GM12878 (cell line): ENCODE results near the gene ANTXR2. TPM values are rescaled to one million over a fixed set of nuclear protein-coding genes. Genes with fewer than 3 reads are reported as not detected.
"Not testable (repeated sequence)": the region's sequence is repeated elsewhere in the genome, so short reads cannot be mapped to it uniquely, and the experiment has no call there.

Experiments used
- ATAC-seq: fragments of 200-7000 bp; cut with Tn5 transposase; 3 replicates; pipeline ENCODE4 v1.9.1; 2020; ENCODE audit warnings: mild to moderate bottlenecking, moderate library complexity
- BruUV-seq: library from RNA; stranded (reverse); fragments of 400-500 nt; replicated peaks from 2 replicates; lab custom pipeline; 2021; lab: Mats Ljungman, UMichigan
- CTCF ChIA-PET: fragments of 300-600 bp; sonication (Branson Sonifier 250); formaldehyde crosslinking; extraction: SDS; loops from one replicate; lab custom pipeline; 2021; ENCODE audit warnings: inconsistent platforms; lab: Yijun Ruan, JAX
- POLR2A ChIA-PET: fragments of 350-600 bp; formaldehyde crosslinking; extraction: SDS; loops from one replicate; lab custom pipeline; 2021; ENCODE audit warnings: inconsistent platforms; lab: Charles Lee
- RAD21 ChIA-PET: fragments of 300-600 bp; sonication (Branson Sonifier 250); formaldehyde crosslinking; loops from one replicate; lab custom pipeline; 2023; ENCODE audit warnings: antibody characterized with exemption; ENCODE audit not compliant: unreplicated experiment; lab: Charles Lee
- SMC1A ChIA-PET: fragments of 300-600 bp; sonication (Branson Sonifier 250); formaldehyde crosslinking; loops from one replicate; lab custom pipeline; 2023; ENCODE audit not compliant: unreplicated experiment, uncharacterized antibody; lab: Charles Lee
- DNase-seq: peaks from one replicate; pipeline ENCODE4 v3.0.0-alpha.2; 2011; ENCODE audit warnings: low read depth, low spot score
- FAIRE-seq: peaks from 3 replicates; lab custom pipeline; 2011; peaks lifted over from hg19 to GRCh38; lab: Jason Lieb, UNC
- H2AFZ ChIP-seq: 2 replicates; pipeline ENCODE4 v1.6.0; 2011; ENCODE audit warnings: low read depth, low read length, control low read depth; ENCODE audit not compliant: control insufficient read depth
- H3K27ac ChIP-seq: 2 replicates; pipeline ENCODE4 v1.5.1; 2011; ENCODE audit warnings: control low read depth; ENCODE audit not compliant: control insufficient read depth, insufficient read depth
- H3K27me3 ChIP-seq, 2 experiments: replicated peaks in 1 of 2; 2 replicates each; pipeline versions ENCODE4 v1.6.0 to v1.6.1; 2011; ENCODE audit warnings: low read length in 1 of 2; ENCODE audit not compliant: control insufficient read depth in 2 of 2, insufficient read depth in 2 of 2
- H3K36me3 ChIP-seq, 2 experiments: 2 replicates each; pipeline ENCODE4 v1.5.1; 2011; ENCODE audit warnings: low read length in 1 of 2; ENCODE audit not compliant: control insufficient read depth in 2 of 2, insufficient read depth in 2 of 2
- H3K4me1 ChIP-seq: 2 replicates; pipeline ENCODE4 v1.6.1; 2011; ENCODE audit warnings: mild to moderate bottlenecking, low read length, moderate library complexity, mixed read lengths; ENCODE audit not compliant: control insufficient read depth, insufficient read depth
- H3K4me2 ChIP-seq: 2 replicates; pipeline ENCODE4 v1.6.0; 2011; ENCODE audit warnings: control low read depth; ENCODE audit not compliant: control insufficient read depth, insufficient read depth
- H3K4me3 ChIP-seq: fragments of 200-600 bp; sonication (generic); 2 replicates; pipeline ENCODE4 v1.5.1; 2016
- H3K79me2 ChIP-seq: 2 replicates; pipeline ENCODE4 v1.6.0; 2011; ENCODE audit warnings: low read length; ENCODE audit not compliant: control insufficient read depth, insufficient read depth
- H3K9ac ChIP-seq: 2 replicates; pipeline ENCODE4 v1.8.0; 2011; ENCODE audit warnings: low read length, control low read depth, mixed read lengths; ENCODE audit not compliant: control insufficient read depth, insufficient read depth
- H3K9me3 ChIP-seq: replicated peaks from 3 replicates; pipeline ENCODE4 v1.5.1; 2011; ENCODE audit warnings: mild to moderate bottlenecking, low read length; ENCODE audit not compliant: control insufficient read depth, insufficient read depth
- H4K20me1 ChIP-seq: 2 replicates; pipeline ENCODE4 v1.6.0; 2011; ENCODE audit not compliant: control insufficient read depth, insufficient read depth
- BHLHE40 ChIP-seq, 2 experiments: fragments of 450-650 bp in 1 of 2; IDR thresholded peaks; 2 replicates each; pipeline ENCODE4 v1.6.1; 2011 to 2017; ENCODE audit warnings: low read depth in 2 of 2, borderline replicate concordance in 1 of 2, improper control_type of control experiment in 1 of 2, low read length in 1 of 2, mild to moderate bottlenecking in 1 of 2
- CREM ChIP-seq: IDR thresholded peaks from 2 replicates; pipeline ENCODE4 v1.6.1; 2014; ENCODE audit warnings: antibody characterized with exemption, low read depth
- HDAC2 ChIP-seq: fragments of 200-600 bp; sonication (generic); IDR thresholded peaks from 2 replicates; pipeline ENCODE4 v1.6.1; 2017
- HDAC6 ChIP-seq: fragments of 200-600 bp; sonication (generic); IDR thresholded peaks from one replicate; pipeline ENCODE4 v1.8.0; 2017; ENCODE audit warnings: antibody characterized with exemption; ENCODE audit not compliant: unreplicated experiment
- MEF2B ChIP-seq: fragments of 450-650 bp; IDR thresholded peaks from 2 replicates; pipeline ENCODE4 v1.6.1; 2018; ENCODE audit warnings: mild to moderate bottlenecking, moderate library complexity; ENCODE audit not compliant: partially characterized antibody, poor library complexity, severe bottlenecking
- NR2C1 ChIP-seq: fragments of 450-650 bp; IDR thresholded peaks from 2 replicates; pipeline ENCODE4 v1.6.1; 2017; ENCODE audit warnings: antibody characterized with exemption, mild to moderate bottlenecking, moderate library complexity
- PBX3 ChIP-seq: IDR thresholded peaks from 2 replicates; pipeline ENCODE4 v1.6.1; 2011; ENCODE audit warnings: mild to moderate bottlenecking, low read depth, low read length, moderate library complexity; ENCODE audit not compliant: insufficient replicate concordance
- STAT3 ChIP-seq: IDR thresholded peaks from 2 replicates; pipeline ENCODE4 v1.6.1; 2011; ENCODE audit warnings: low read depth, low read length, improper control_type of control experiment
- ZBED1 ChIP-seq: IDR thresholded peaks from 2 replicates; pipeline ENCODE4 v1.6.1; 2016; ENCODE audit warnings: borderline replicate concordance
- WGBS: methylation state at CpG from one replicate; pipeline ENCODE4 v1.1.6; 2016; ENCODE audit warnings: low lambda C conversion rate; ENCODE audit not compliant: insufficient replicate concordance, insufficient coverage; ENCODE audit errors: missing lambda C conversion rate; 5-methylcytosine and 5-hydroxymethylcytosine counted together
- in situ Hi-C: fragments of 300-500 bp; cut with MboI; formaldehyde crosslinking; loops from 9 replicates; pipeline ENCODE4 v1.14.3; 2018; ENCODE audit warnings: mixed read lengths
- intact Hi-C: fragments of 100-400 bp; cut with micrococcal nuclease; formaldehyde crosslinking; loops from one replicate; pipeline ENCODE4 v1.14.2; 2022; ENCODE audit not compliant: unreplicated experiment
- polyA plus RNA-seq, 11 experiments: library from polyadenylated mRNA; depleted of rRNA in 4 of 11; unstranded in 6 of 11; stranded (reverse) in 5 of 11; fragments of >200 nt; fragmentation: Nextera tagmentation in 4 of 11; fragmentation: Illumina TruSeq in 1 of 11; extraction: Ambion mirVana in 4 of 11; extraction: Trizol in 1 of 11; gene quantifications; 1 replicate in 1 of 11; 2 replicates in 10 of 11; pipeline versions ENCODE4 v1.2.1 to v1.2.3, GENCODE V29; 2011 to 2016; ENCODE audit warnings: inconsistent platforms in 2 of 11, missing spikeins in 2 of 11, low read depth in 1 of 11
- total RNA-seq, 4 experiments: library from RNA; depleted of rRNA in 3 of 4; stranded (reverse); fragments of >200 nt in 3 of 4; fragmentation: Illumina TruSeq in 1 of 4; extraction: Trizol in 1 of 4; gene quantifications; 2 replicates each; pipeline versions ENCODE4 v1.2.1 to v1.2.3, GENCODE V29; 2013 to 2021

Gene ANTXR2
- total and polyA plus RNA-seq, 10 of the 15 experiments (the other 5 are each of a cell fraction or from before 2014, with no cell fraction given) = 1.4 to 8.9 (median 5.7) TPM

GRCh38 chr4:80004319-80004718 lies 68.7 kb downstream of the ANTXR2 start:
- POLR2A ChIA-PET = no interaction called here
- SMC1A ChIA-PET = interaction anchor here (1.1 kb wide), 1 partner anchor 17 kb away, joined by 3 read pairs; no protein-coding TSS in a partner anchor
- peaks cover 3% of the 10 kb centered on the region; the same call in 2 of the 3 replicates for H3K9me3 ChIP-seq
- ATAC-seq (no peak), FAIRE-seq (no peak)
- H3K27me3 ChIP-seq = no peaks in the 10 kb centered on the region
- in situ Hi-C loops = no loop called here
- H3K4me2 ChIP-seq = no peak overlapping the region
- intact Hi-C loops = no loop called here
- no peak overlapping the region for H2AFZ ChIP-seq
- H3K79me2 ChIP-seq = no peaks in the 10 kb centered on the region
- TF ChIP-seq HDAC2 (no peak), NR2C1 (no peak), CREM (no peak), ZBED1 (no peak), HDAC6 (no peak), BHLHE40 (IDR thresholded peaks at IDR 0.05; ENCODE audit: borderline replicate concordance in 1 of 2, low read depth in 2 of 2, low read length in 1 of 2) (no peak), MEF2B (no peak), STAT3 (no peak), PBX3 (no peak)
- TF ChIP-seq, all 136 proteins: peak for 0
- Histone ChIP-seq H3K4me3 (no peak overlapping the region), H3K4me1 (peaks cover 10% of the 10 kb centered on the region; the same call in 1 of the 2 replicates), H3K27ac (no peak overlapping the region), H3K9ac (no peak overlapping the region), H3K36me3 (no peaks in the 10 kb centered on the region), H4K20me1 (no peaks in the 10 kb centered on the region)
- ChIA-PET CTCF (interaction anchor here (0.6 kb wide), 1 partner anchor 234 kb away, joined by 3 read pairs; no protein-coding TSS in a partner anchor), RAD21 (no interaction called here)
- no TSS peak for BruUV-seq
- DNase-seq = no peak

DNA sequence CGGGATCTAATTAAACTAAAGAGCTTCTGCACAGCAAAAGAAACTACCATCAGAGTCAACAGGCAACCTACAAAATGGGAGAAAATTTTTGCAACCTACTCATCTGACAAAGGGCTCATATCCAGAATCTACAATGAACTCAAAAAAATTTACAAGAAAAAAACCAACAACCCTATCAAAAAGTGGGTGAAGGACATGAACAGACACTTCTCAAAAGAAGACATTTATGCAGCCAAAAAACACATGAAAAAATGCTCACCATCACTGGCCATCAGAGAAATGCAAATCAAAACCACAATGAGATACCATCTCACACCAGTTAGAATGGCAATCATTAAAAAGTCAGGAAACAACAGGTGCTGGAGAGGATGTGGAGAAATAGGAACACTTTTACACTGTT lies 70.5 kb downstream of the ANTXR2 start:
- CTCF ChIA-PET, H3K4me2 ChIP-seq: not testable (repeated sequence)

GRCh38 chr4:79999048-79999447 lies 74.0 kb downstream of the ANTXR2 start:
- RAD21 ChIA-PET, H3K27me3 ChIP-seq, CTCF ChIA-PET, H2AFZ ChIP-seq, H3K4me1 ChIP-seq, H3K79me2 ChIP-seq, intact Hi-C loops, H3K4me3 ChIP-seq, H3K36me3 ChIP-seq, H3K9me3 ChIP-seq, in situ Hi-C loops, BruUV-seq, H3K27ac ChIP-seq, SMC1A ChIA-PET, POLR2A ChIA-PET, FAIRE-seq, H3K4me2 ChIP-seq, H4K20me1 ChIP-seq, ATAC-seq, H3K9ac ChIP-seq, DNase-seq: not testable (repeated sequence)
- 59% methylated on average over 3 of the region's 3 CpGs for WGBS

More for the DNA sequence above, 70.5 kb downstream of the ANTXR2 start:
- BruUV-seq, H3K79me2 ChIP-seq, H2AFZ ChIP-seq, H3K27me3 ChIP-seq, H3K4me3 ChIP-seq, H3K27ac ChIP-seq, intact Hi-C loops, H3K9me3 ChIP-seq, DNase-seq, H3K4me1 ChIP-seq, in situ Hi-C loops, H4K20me1 ChIP-seq, SMC1A ChIA-PET, FAIRE-seq, RAD21 ChIA-PET, POLR2A ChIA-PET, ATAC-seq, H3K9ac ChIP-seq, H3K36me3 ChIP-seq: not testable (repeated sequence)
- no CpG with 5 or more reads among the region's 1 CpG for WGBS
